ENCODE data around the gene CD1C. TPM values are rescaled to one million over a fixed set of nuclear protein-coding genes. Genes with fewer than 3 reads are reported as not detected.

The CD1C gene
- total and polyA plus RNA-seq, 9 of the 15 experiments (the other 6 are each of a cell fraction or from before 2014, with no cell fraction given), result not detected

DNA sequence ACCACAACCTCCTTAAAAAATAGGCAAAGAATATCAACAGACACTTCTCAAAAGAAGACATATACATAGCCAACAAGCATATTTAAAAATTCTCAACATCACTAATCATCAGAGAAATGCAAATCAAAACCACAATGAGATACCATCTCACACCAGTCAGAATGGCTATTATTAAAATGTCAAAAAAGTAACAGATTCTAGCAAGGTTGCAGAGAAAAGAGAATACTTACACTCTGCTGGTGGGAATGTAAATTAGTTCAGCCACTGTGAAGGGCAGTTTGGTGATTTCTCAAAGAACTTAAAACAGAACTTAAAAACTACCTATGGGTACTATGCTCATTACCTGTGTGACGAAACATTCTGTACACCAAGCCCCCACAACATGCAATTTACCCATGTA is 20.9 kb downstream of the CD1C start (continued):
- TF ChIP-seq, protein P1, sequence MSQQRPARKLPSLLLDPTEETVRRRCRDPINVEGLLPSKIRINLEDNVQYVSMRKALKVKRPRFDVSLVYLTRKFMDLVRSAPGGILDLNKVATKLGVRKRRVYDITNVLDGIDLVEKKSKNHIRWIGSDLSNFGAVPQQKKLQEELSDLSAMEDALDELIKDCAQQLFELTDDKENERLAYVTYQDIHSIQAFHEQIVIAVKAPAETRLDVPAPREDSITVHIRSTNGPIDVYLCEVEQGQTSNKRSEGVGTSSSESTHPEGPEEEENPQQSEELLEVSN (IDR thresholded peaks at IDR 0.05; ENCODE audit: borderline replicate concordance in 1 of 2, extremely low read depth in 1 of 2, insufficient read depth in 1 of 2, insufficient read length in 1 of 2, low read depth in 1 of 2, low read length in 1 of 2, poor library complexity in 1 of 2, severe bottlenecking in 1 of 2), result no peak
- no peak for TF ChIP-seq SRSF1 (IDR thresholded peaks at IDR 0.05; ENCODE audit: low read depth, low read length)

DNA sequence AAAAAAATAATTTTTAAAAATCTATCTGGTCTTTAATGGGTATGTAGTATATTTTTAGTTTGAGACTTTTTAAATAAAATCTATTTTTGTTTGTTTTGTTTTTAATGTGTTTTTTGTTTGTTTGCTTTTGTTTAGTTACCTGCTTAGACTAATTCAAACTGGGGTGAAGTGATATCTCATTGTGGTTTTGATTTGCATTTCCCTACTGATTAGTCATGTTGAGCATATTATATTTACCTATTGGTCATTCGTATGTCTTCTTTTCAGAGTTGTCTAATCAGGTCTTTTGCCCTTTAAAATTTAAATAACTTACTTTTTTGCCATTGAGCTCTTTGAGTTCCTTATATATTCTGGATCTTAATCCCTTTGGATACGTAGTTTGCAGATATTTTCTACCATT is 21.3 kb downstream of the CD1C start:
- ATAC-seq (no peak), DNase-seq (ENCODE audit: extremely low read depth in 1 of 4, low spot score in 3 of 4) (no peak), FAIRE-seq (no peak)
- BruUV-seq (replicated peaks), result no TSS peak
- Histone ChIP-seq H3K4me2 (ENCODE audit: insufficient read depth, low read length) (no peak overlapping the region), H4K20me1 (replicated peaks; ENCODE audit: control insufficient read depth, insufficient read depth, low read length) (no peaks in the 10 kb centered on the region), H3K36me3 (ENCODE audit: control insufficient read depth, insufficient read depth, low read length) (no peaks in the 10 kb centered on the region), H3K27ac (ENCODE audit: extremely low read depth, low read depth, low read length) (no peak overlapping the region), H3K9ac (ENCODE audit: insufficient read depth in 1 of 2, low read depth in 2 of 2, low read length in 2 of 2) (no peak overlapping the region), H3K27me3 (ENCODE audit: control insufficient read depth in 2 of 2, insufficient read depth in 2 of 2, low read length in 2 of 2) (no peaks in the 10 kb centered on the region), H3K9me1 (ENCODE audit: control insufficient read depth, insufficient read depth, low read length) (no peaks in the 10 kb centered on the region), H2AFZ (ENCODE audit: low read depth, low read length) (no peak overlapping the region), H3K79me2 (ENCODE audit: control insufficient read depth, insufficient read depth, low read length) (no peaks in the 10 kb centered on the region), H3K9me3 (replicated peaks; ENCODE audit: control insufficient read depth, insufficient read depth, low read depth, low read length) (no peaks in the 10 kb centered on the region), H3K4me1 (replicated peaks in 1 of 2; ENCODE audit: control insufficient read depth in 2 of 2, insufficient read depth in 2 of 2, low read length in 2 of 2) (no peaks in the 10 kb centered on the region), H3K4me3 (no peak overlapping the region)
- in situ Hi-C loops (cut with MboI) (no loop called here), intact Hi-C loops (cut with micrococcal nuclease) (no loop called here)
- 0% methylated on average over 2 of the region's 2 CpGs for whole genome bisulfite sequencing (ENCODE audit: insufficient coverage, low coverage, missing lambda C conversion rate)
- POLR2A ChIA-PET, result no interaction called here
- CTCF ChIA-PET (ENCODE audit: low intra/inter-chr PET ratio), result no interaction called here
- TF ChIP-seq HDGF (IDR thresholded peaks at IDR 0.05), result no peak
- no peak for TF ChIP-seq RHOXF2B (CRISPR knock-in tag; conservative IDR thresholded peaks at IDR 0.05)
- TF ChIP-seq NCOA6 (IDR thresholded peaks at IDR 0.05), result no peak
